Measurements from ENCODE around the gene NFIX. TPM values are rescaled to one million over a fixed set of nuclear protein-coding genes. Genes with fewer than 3 reads are reported as not detected.

Gene NFIX
- total RNA-seq, 3 donors from 2014 or later (not counting 1 experiment from before 2014, with no cell fraction given), result 0.61 to 2.1 (median 1.3) TPM

DNA sequence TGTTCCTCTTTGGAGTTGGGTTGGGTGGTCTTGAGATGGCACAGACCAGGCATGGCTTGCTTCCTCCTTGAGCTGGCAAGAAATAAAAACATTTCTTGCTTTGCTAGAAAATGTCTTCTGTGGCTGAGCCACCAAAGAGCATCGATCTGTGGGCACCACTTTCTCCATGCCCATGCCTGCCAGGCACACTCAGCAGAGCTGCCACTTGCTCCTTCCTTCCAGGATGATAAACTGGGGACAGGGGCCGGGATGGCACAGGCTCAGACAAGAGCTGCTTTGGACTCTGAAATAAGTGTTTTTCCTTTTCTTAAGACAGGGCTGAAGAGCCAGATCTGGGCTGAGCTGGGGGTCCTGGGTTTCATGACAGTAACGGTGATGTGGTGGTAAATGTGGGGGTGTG, 32.8 kb downstream of the NFIX start:
- WGBS (ENCODE audit: insufficient coverage), result 80% methylated on average over 3 of the region's 3 CpGs
- Mint-ChIP-seq H3K27ac (no peak overlapping the region), H3K4me1 (peaks cover 12 to 18% of the 10 kb centered on the region in 2 donors), H3K4me3 (no peak overlapping the region), H3K27me3 (ENCODE audit: low read depth in 2 of 2) (peaks cover 35 to 45% of the 10 kb centered on the region in 2 donors), H3K36me3 (no peaks in the 10 kb centered on the region), H3K9me3 (no peaks in the 10 kb centered on the region)
- no peak for DNase-seq
- H3K9me3 ChIP-seq (ENCODE audit: control insufficient read depth, insufficient read depth, low read length), result no peaks in the 10 kb centered on the region
- intact Hi-C loops (cut with micrococcal nuclease), result no loop called here
- H3K4me3 ChIP-seq (ENCODE audit: low read length), result no peak overlapping the region
- no peaks in the 10 kb centered on the region for H3K36me3 ChIP-seq (ENCODE audit: control insufficient read depth, insufficient read depth, low read length)
- TF ChIP-seq, protein P1, sequence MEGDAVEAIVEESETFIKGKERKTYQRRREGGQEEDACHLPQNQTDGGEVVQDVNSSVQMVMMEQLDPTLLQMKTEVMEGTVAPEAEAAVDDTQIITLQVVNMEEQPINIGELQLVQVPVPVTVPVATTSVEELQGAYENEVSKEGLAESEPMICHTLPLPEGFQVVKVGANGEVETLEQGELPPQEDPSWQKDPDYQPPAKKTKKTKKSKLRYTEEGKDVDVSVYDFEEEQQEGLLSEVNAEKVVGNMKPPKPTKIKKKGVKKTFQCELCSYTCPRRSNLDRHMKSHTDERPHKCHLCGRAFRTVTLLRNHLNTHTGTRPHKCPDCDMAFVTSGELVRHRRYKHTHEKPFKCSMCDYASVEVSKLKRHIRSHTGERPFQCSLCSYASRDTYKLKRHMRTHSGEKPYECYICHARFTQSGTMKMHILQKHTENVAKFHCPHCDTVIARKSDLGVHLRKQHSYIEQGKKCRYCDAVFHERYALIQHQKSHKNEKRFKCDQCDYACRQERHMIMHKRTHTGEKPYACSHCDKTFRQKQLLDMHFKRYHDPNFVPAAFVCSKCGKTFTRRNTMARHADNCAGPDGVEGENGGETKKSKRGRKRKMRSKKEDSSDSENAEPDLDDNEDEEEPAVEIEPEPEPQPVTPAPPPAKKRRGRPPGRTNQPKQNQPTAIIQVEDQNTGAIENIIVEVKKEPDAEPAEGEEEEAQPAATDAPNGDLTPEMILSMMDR (IDR thresholded peaks at IDR 0.05), result no peak
- ATAC-seq, result no peak
- H3K4me1 ChIP-seq (ENCODE audit: control insufficient read depth, insufficient read depth, low read length), result peaks cover 20% of the 10 kb centered on the region
- H3K27ac ChIP-seq (ENCODE audit: low read length), result no peak overlapping the region
- H3K27me3 ChIP-seq (ENCODE audit: control insufficient read depth, insufficient read depth, low read length), result peaks cover 20% of the 10 kb centered on the region

DNA sequence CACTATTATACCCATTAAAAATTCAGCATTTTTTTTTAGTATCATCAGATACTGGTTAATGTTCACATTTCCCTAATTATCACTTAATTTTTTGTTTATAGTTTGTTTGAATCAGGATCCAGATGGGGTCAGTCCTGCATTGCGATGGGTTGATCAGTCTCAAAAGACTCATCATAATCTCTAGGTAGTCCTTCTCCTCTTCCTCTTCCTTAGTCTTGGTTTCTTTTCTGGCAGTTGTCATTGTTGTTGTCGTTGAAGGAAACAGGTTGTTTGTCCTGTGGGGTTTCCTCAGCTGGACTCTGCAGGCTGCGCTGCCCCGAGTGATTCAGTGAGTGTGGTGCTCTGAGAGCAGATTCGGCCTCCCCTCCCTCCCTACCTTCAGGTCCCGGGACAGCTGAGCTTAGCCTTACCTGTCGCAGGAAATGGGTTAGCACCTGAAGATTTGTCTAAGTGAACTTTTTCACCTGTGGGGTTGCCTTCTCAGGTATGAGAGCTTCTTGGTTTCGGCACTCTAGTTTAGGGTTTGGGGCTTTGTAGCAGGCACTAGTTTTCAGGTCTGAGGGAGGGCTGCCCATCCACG, 34.1 kb downstream of the NFIX start:
- DNase-seq (no peak), ATAC-seq (no peak)
- no peak overlapping the region for H3K4me3 ChIP-seq (ENCODE audit: low read length)
- TF ChIP-seq, protein P1 (IDR thresholded peaks at IDR 0.05), result no peak
- Mint-ChIP-seq H3K4me1 (peaks cover 13 to 18% of the 10 kb centered on the region in 2 donors), H3K4me3 (no peak overlapping the region), H3K9me3 (no peaks in the 10 kb centered on the region), H3K27ac (no peak overlapping the region), H3K27me3 (ENCODE audit: low read depth in 2 of 2) (peaks cover 25 to 39% of the 10 kb centered on the region in 2 donors), H3K36me3 (no peaks in the 10 kb centered on the region)
- WGBS (ENCODE audit: insufficient coverage), result 88% methylated on average over 8 of the region's 9 CpGs
- intact Hi-C loops (cut with micrococcal nuclease), result no loop called here
- H3K4me1 ChIP-seq (ENCODE audit: control insufficient read depth, insufficient read depth, low read length), result peaks cover 7% of the 10 kb centered on the region
- H3K9me3 ChIP-seq (ENCODE audit: control insufficient read depth, insufficient read depth, low read length), result no peaks in the 10 kb centered on the region
- H3K27me3 ChIP-seq (ENCODE audit: control insufficient read depth, insufficient read depth, low read length), result peaks cover 13% of the 10 kb centered on the region
- no peak overlapping the region for H3K27ac ChIP-seq (ENCODE audit: low read length)
- no peaks in the 10 kb centered on the region for H3K36me3 ChIP-seq (ENCODE audit: control insufficient read depth, insufficient read depth, low read length)

DNA sequence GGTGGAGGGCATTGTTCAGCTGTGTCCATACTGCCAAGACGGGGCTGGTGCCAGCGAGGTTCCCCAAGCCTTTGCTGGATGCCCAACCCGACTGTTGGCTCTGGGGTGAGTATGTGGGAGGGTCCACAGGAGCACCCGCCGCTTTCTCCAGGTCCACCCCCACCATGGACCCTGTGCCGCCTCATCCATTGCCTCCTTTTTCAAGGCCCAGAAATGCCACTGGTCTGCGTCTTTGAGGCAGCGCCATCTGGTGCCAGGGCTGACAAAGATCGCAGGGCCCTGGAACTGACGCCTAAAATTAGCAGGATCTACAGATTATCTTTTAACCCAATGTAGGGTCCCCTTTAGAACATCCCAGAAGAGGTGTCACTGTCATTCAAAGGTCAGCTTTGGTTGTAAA, 34.6 kb downstream of the NFIX start:
- 78% methylated on average over 10 of the region's 10 CpGs for WGBS (ENCODE audit: insufficient coverage)
- peak in 1 of 2 donors; percentile 33 for DNase-seq
- ATAC-seq, result no peak
- peaks cover 8% of the 10 kb centered on the region for H3K27me3 ChIP-seq (ENCODE audit: control insufficient read depth, insufficient read depth, low read length)
- H3K36me3 ChIP-seq (ENCODE audit: control insufficient read depth, insufficient read depth, low read length), result no peaks in the 10 kb centered on the region
- intact Hi-C loops (cut with micrococcal nuclease), result no loop called here
- H3K27me3 Mint-ChIP-seq (ENCODE audit: low read depth in 2 of 2), result peaks cover 20 to 34% of the 10 kb centered on the region in 2 donors
- TF ChIP-seq, protein P1 (IDR thresholded peaks at IDR 0.05), result no peak
- no peak overlapping the region for H3K4me3 Mint-ChIP-seq
- H3K27ac Mint-ChIP-seq, result no peak overlapping the region
- H3K36me3 Mint-ChIP-seq, result no peaks in the 10 kb centered on the region
- peaks cover 2% of the 10 kb centered on the region for H3K4me1 ChIP-seq (ENCODE audit: control insufficient read depth, insufficient read depth, low read length)
- H3K4me3 ChIP-seq (ENCODE audit: low read length), result no peak overlapping the region
- peaks cover 8 to 13% of the 10 kb centered on the region in 2 donors for H3K4me1 Mint-ChIP-seq
- H3K9me3 Mint-ChIP-seq, result no peaks in the 10 kb centered on the region
- H3K27ac ChIP-seq (ENCODE audit: low read length), result no peak overlapping the region
- H3K9me3 ChIP-seq (ENCODE audit: control insufficient read depth, insufficient read depth, low read length), result no peaks in the 10 kb centered on the region

All from natural killer cell (primary cell).